Renal pelvis (tissue), 4 donors: ENCODE measurements around the gene MPG. TPM values are rescaled to one million over a fixed set of nuclear protein-coding genes. Genes with fewer than 3 reads are reported as not detected.
A peak's percentile ranks its signal among the peaks of the same experiment; 100 is the strongest.

Experiments used
- DNase-seq: peaks from one replicate; pipeline ENCODE4 v3.0.0-alpha.2; 2013
- polyA plus RNA-seq, 3 donors: library from polyadenylated mRNA; unstranded; fragments of 120-200 nt; gene quantifications; one replicate each; pipeline ENCODE4 v1.2.1, GENCODE V29; 2013; ENCODE audit not compliant: insufficient read length in 3 of 3

Gene MPG
- polyA plus RNA-seq, 3 donors = 26.9 to 32.2 (median 31.5) TPM

DNA sequence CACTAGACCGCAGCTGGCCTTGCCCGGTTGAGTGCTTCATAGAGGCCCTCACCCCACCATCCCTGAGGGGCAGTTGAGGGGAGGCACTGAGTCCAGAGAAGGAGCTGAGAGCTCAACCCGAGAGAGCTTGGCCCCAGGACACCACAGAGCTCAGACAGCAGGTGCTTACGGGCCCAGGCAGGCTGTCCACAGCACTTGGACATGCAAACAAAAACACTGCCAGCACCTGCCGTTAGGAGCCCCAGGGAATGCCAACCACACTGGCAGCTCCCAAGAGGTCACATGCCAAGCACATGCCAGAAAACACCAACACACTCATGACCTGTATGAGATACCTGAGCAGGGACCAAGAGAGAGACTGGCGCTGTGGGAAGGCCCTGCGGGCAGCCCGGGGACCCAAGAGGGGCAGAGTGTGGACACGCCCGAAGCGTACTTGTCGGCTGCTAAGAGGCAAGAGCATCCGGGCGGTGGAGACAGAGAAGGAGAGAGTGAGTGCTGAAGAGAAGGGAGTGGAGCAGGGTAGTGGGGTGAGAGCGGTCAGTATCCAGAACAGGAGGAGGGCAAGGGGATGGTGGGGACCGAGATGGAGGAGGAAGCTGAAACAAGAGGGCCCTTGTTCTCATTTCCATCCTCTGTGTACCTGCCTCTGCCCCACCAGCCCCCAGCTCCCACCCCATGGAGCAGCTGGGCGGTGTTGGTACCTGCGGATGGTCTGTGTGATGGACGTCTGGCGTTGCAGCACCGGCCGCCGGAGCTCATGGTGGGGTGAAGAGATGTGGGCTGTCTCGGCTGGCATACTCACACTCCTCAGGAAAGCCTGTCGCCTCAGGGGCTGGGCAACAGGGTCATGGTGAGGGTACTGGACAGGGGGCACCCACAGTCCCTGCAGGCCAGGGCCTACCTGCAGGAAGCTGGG is 13.8 kb upstream of the MPG start:
- no peak for DNase-seq

DNA sequence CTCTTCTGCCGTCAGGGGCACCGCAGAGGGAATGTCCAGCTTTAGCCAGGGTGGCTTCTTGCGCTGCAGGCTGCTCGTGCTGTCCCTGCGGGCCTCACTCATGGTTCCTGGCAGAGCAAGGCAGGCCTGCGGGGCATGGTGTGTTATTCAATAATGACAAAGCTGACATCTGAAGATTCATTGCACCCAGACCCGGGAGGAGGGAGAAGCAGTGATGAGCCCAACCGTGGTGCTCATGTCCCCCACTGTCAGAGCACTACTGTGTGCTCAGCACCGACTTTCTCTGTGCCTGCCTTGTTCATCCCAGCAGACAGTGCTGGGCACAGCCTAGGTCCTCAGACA is 13.1 kb upstream of the MPG start:
- DNase-seq = no peak

DNA sequence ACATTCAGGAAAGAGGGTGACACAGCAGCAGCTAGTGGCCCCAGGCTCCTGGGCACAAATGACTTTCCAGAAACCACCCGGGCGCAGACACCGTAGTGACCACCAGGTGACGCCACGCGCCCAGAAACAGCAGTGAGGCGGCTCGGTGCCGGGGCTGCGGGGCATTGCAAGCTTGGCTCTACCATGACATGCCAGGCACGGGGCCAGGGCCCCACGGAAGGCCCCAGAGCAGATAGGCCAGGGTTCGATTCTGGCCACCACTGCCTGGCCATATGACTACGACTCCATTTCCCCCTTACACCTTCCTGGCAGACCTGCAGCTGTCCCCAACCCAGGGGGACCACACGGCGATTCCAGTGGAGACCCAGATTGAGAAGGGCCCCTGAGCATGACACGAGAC is 12.3 kb upstream of the MPG start:
- peak; percentile 58 for DNase-seq

DNA sequence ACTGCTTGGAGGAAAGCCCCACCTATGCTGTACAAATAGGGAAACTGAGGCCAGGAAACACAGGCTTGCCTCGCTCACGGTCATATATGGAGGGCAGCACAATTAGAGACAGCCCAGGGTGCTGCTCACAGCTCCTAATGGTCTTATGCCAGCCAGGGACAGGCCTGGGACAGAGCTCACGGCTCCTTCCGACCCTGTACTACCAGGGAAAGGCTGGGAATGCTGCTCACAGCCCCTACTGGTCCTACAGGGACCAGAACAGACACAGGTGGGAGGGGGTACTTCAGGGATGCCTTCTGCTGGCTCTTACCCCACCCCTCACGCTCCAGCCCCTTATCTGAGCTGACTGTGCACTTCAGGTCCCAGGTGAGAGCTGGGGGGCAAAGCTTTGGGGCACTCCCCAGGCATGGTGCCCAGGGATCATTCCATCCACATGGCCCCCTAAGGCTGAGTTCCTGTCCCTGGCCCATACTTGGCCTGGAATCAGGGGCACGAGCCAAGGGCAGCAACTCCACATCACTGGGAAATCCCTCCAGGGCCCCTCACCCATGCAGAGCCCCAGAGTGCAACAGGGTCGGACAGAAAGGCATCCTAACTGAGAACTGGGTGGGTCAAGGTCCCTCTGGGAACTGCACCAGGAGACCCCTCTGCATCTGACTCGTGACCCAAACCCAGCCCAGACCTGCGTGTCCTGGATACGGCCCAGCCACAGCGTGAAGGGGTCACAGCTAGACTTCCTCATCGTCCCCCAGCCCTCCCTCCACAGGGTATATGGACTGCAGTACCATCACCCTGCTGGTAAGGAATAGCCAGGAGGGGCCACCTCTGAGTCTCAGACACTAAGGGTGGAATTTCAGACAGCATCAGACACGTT is 11.5 kb upstream of the MPG start:
- DNase-seq = no peak

DNA sequence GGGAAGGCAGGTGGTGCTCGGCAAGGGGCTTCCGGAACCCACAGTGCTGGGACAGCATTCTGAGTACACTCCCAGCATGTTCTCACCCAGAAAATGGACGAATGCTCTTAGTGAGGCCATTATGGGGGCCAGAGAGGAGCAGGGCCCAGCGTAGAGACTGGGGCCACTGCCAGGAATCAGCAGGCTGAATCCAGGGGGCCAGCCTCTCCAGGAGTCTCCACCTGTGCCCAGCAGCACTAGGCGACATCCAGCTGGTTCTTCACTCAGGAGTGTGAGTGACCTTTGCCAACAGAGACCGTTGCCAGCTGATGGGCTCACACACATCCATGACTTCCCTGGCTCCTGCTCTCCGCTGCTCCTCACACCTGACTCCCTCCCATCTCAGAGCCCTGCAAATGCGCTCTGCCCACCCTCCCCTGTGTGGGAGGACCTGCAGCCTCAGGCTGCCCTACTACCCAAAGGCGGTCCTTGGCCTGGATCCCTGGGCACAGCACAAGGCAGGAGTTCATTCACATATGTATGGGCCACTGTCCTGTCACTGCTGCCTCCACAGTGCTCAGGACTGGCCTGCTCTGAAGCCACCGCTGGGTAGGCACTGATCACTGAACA is 10.7 kb upstream of the MPG start:
- no peak for DNase-seq

GRCh38 chr16:67884-68789 is 9.9 kb upstream of the MPG start:
- no peak for DNase-seq

DNA sequence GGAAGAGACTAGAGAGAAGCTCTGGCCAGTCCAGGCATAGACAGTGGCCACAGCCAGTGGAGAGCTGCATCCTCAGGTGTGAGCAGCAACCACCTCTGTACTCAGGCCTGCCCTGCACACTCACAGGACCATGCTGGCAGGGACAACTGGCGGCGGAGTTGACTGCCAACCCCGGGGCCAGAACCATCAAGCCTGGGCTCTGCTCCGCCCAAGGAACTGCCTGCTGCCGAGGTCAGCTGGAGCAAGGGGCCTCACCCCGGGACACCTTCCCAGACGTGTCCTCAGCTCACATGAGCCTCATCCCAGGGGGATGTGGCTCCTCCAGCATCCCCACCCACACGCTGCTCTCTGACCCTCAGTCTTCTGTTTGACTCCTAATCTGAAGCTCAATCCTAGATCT is 8.8 kb upstream of the MPG start:
- DNase-seq = no peak

DNA sequence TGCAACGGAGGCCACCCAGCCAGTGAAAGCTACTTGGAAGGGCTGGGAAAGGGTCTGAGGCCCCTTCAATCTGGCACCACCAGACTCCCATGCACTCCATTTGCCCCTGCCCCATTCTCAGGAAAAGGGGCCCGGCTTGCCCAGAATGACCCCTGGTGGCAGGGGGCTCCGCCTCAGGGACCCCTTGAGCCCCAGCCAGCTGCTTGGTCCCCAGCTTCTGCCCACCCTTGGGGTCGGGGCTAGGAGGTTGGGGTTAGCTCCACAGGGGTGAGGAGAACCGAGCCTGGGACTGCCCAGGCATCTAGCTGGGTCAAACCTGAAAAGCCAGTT is 6.8 kb upstream of the MPG start:
- no peak for DNase-seq

- DNase-seq = peak; percentile 72
These were observed 6.3 kb upstream of the MPG start for GRCh38 chr16:71540-72401.

- DNase-seq = peak; percentile 71
These were observed 5.2 kb upstream of the MPG start, which contains the start of gene RHBDF1 for GRCh38 chr16:72561-73548. Gene RHBDF1, minus strand, starts transcription at chr16:72631. Its CDS starts 7,616 bp downstream, at chr16:65015.

GRCh38 chr16:74051-74746 is 3.8 kb upstream of the MPG start:
- DNase-seq = no peak

GRCh38 chr16:74747-75334 is 3.2 kb upstream of the MPG start:
- no peak for DNase-seq

- peak; percentile 46 for DNase-seq
These were observed 2.2 kb upstream of the MPG start for GRCh38 chr16:75580-76501.

DNA sequence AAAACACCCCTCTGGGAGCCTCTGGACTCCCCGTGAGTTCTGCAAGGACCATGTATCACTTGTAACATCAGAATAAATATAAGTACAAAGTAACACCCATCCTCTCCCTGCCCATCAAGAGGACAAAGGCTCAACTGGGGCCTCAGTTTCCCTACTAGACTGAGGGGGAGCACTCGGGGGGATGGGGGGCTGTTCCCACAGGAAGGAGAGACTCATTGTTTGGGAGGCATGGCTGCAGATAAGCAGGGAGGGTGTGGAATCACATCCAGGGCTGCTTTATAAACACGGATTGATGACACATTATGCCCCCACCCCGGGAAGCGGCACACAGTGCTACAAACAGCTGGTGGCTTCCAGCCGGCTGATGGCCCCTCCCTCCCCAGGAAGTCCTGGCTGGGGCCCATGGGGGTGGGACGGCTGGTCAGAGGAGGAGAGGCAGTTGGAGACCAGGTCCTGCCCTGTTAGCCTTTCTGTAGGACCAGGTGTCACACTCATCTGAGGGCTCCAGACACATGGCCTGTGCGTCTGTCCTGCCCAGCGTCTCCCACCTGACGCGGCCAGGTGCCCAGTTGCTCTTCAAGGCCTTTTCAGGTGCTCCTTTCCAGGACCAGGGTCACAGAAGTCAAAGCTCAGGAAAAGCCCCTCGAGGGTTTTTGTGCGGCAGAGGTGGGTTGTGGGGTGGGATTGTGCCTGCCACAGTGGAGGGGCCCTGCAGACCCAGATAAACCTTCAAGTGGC is 1.3 kb upstream of the MPG start:
- DNase-seq = no peak

DNA sequence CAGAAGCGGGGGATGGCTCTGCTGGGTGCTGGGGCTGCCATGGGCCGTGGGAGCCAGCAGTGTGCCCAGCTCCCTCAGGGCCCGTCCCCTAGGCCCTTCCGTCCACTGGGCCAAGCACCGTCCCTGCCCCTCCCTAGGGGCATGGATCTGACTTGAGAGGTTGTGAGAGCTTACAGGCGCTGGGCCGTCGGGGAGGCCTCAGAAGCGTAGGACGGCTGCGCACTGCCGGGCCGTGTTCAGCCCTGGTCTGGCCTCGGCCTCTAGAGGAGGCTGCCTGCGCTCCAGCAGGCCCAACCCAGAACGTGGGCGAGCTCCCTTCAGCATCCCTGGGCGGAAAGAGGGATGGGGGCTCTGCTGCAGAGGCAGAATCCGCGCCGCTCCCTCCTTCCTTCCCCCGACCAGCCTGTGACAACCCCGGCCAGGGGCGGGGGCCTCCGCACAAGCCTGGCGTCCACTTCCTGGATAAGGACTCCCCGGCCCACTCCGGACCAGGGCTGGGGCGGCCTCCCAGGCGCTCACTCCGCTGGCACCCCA is 685 bp upstream of the MPG start:
- DNase-seq = peak; percentile 45
